Suprapubic skin (tissue), 3 donors: Measurements from ENCODE around the gene NFKBIB.

Experiments
- EP300 ChIP-seq: sonication (generic); formaldehyde crosslinking; IDR thresholded peaks from one replicate; pipeline ENCODE4 v1.6.1; 2017; ENCODE audit warnings: antibody characterized with exemption
- POLR2A ChIP-seq, 2 donors: fragments of 450-650 bp; IDR thresholded peaks; one replicate each; pipeline ENCODE4 v1.6.1; 2017; ENCODE audit warnings: antibody characterized with exemption in 2 of 2, mild to moderate bottlenecking in 2 of 2, moderate library complexity in 2 of 2
- TF ChIP-seq, protein P1 (sequence below), 2 donors: fragments of 200-600 bp in 1 of 2; fragments of 450-650 bp in 1 of 2; sonication (generic) in 1 of 2; IDR thresholded peaks; one replicate each; pipeline ENCODE4 v1.5.1; 2016 to 2019; ENCODE audit warnings: antibody characterized with exemption in 2 of 2, mild to moderate bottlenecking in 1 of 2, moderate library complexity in 1 of 2

DNA sequence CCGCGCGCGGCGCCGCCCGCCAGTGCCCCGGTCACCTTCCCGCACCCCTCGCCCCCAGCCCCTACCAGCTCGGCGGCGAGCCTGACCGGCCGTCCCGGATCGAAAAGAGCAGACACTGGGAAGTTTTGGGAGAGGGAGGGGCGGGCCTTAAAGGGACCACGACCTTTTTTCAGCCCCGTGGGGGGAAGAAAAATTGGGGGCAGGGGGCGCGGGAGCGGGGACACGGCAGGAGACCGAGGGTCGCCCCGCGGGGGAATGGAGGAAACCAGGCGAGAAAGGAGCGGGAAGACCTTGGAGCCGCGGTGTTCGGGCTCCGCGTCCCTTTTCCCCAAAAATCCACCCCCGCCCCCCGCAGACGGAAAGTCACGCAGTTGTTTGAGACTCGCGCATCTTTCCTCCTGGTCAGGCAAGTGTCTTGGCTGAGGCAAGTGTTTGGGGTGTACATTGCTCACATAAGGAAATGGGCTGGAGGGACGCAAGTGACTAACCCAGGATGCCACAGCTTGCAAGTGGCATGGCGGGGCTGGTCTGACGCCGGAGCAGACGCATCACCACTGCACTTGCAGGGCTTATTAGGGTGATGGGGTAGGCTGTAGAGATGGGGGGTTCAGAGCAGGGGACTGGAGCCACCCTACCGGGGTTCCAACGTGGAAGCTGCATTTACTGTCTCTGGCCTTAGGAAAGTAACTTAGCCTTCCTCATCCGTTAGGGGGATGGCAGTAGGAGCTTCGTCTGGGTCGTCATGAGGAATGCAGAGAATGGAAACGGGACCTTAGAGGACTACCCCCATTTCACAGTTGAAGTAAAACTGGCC is 47.3 kb upstream of the NFKBIB start:
- TF ChIP-seq, protein P1, sequence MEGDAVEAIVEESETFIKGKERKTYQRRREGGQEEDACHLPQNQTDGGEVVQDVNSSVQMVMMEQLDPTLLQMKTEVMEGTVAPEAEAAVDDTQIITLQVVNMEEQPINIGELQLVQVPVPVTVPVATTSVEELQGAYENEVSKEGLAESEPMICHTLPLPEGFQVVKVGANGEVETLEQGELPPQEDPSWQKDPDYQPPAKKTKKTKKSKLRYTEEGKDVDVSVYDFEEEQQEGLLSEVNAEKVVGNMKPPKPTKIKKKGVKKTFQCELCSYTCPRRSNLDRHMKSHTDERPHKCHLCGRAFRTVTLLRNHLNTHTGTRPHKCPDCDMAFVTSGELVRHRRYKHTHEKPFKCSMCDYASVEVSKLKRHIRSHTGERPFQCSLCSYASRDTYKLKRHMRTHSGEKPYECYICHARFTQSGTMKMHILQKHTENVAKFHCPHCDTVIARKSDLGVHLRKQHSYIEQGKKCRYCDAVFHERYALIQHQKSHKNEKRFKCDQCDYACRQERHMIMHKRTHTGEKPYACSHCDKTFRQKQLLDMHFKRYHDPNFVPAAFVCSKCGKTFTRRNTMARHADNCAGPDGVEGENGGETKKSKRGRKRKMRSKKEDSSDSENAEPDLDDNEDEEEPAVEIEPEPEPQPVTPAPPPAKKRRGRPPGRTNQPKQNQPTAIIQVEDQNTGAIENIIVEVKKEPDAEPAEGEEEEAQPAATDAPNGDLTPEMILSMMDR (IDR thresholded peaks at IDR 0.05): no peak
- TF ChIP-seq POLR2A (IDR thresholded peaks at IDR 0.05) (no peak), EP300 (no peak)
